SU-DHL-6 (cell line): ENCODE measurements around the gene ZNF513.
A peak's percentile ranks its signal among the peaks of the same experiment; 100 is the strongest.

Experiments used
- H2AFZ ChIP-seq: fragments of 200-600 bp; sonication (generic); 2 replicates; pipeline ENCODE4 v1.6.1; 2014; ENCODE audit warnings: low read depth, mild to moderate bottlenecking, moderate library complexity, mixed read lengths, antibody characterized with exemption, low read length; ENCODE audit not compliant: severe bottlenecking
- H3F3A ChIP-seq: fragments of 200-600 bp; shearing (Covaris generic); 2 replicates; pipeline ENCODE4 v1.6.0; 2016; ENCODE audit warnings: antibody characterized with exemption, mild to moderate bottlenecking; ENCODE audit not compliant: insufficient read depth
- H3K27ac ChIP-seq: fragments of 200-600 bp; sonication (generic); 2 replicates; pipeline ENCODE4 v1.5.1; 2016; ENCODE audit warnings: low read depth, mild to moderate bottlenecking, low read length, moderate library complexity, mixed read lengths
- H3K27me3 ChIP-seq: fragments of 200-600 bp; sonication (generic), shearing (Covaris generic); 2 replicates; pipeline ENCODE4 v1.6.0; 2014; ENCODE audit warnings: mild to moderate bottlenecking, low read length
- H3K36me3 ChIP-seq: fragments of 200-600 bp; sonication (generic); 2 replicates; pipeline ENCODE4 v1.6.1; 2014; ENCODE audit warnings: mild to moderate bottlenecking, low read length, mixed read lengths
- H3K4me2 ChIP-seq: fragments of 300-600, 200-600 bp; shearing (Covaris generic), sonication (generic); 2 replicates; pipeline ENCODE4 v1.6.0; 2014; ENCODE audit warnings: low read length, low read depth, mild to moderate bottlenecking; ENCODE audit not compliant: poor library complexity, severe bottlenecking
- H3K4me3 ChIP-seq: fragments of 200-600 bp; sonication (generic); 2 replicates; pipeline ENCODE4 v1.5.1; 2014; ENCODE audit warnings: antibody characterized with exemption, low read length, mild to moderate bottlenecking, mixed read lengths; ENCODE audit not compliant: insufficient read depth, poor library complexity, severe bottlenecking
- H3K79me2 ChIP-seq: fragments of 200-600 bp; sonication (generic); 2 replicates; pipeline ENCODE4 v1.6.1; 2014; ENCODE audit warnings: mild to moderate bottlenecking, low read length, moderate library complexity; ENCODE audit not compliant: insufficient read depth
- H3K9ac ChIP-seq: fragments of 200-600 bp; sonication (generic); 2 replicates; pipeline ENCODE4 v1.7.0; 2014; ENCODE audit warnings: mild to moderate bottlenecking, low read length
- H3K9me2 ChIP-seq: fragments of 200-600 bp; sonication (generic); replicated peaks from 2 replicates; pipeline ENCODE4 v1.6.1; 2014; ENCODE audit warnings: low read length; ENCODE audit not compliant: insufficient read depth
- H3K9me3 ChIP-seq: fragments of 200-600 bp; sonication (generic); 2 replicates; pipeline ENCODE4 v1.6.1; 2014; ENCODE audit warnings: low read length, mixed read lengths; ENCODE audit not compliant: insufficient read depth
- H4K20me1 ChIP-seq: fragments of 200-600 bp; sonication (generic); 2 replicates; pipeline ENCODE4 v1.6.1; 2014; ENCODE audit warnings: low read depth, mild to moderate bottlenecking, antibody characterized with exemption, low read length, moderate library complexity, mixed read lengths
- CTCF ChIP-seq: fragments of 200-600 bp; sonication (generic); IDR thresholded peaks from one replicate; pipeline ENCODE4 v1.5.1; 2017; ENCODE audit warnings: antibody characterized with exemption, mild to moderate bottlenecking, low read length, moderate library complexity; ENCODE audit not compliant: insufficient read depth, poor library complexity, severe bottlenecking
- EZH2phosphoT487 ChIP-seq: fragments of 200-600 bp; sonication (generic), shearing (Covaris generic); conservative IDR thresholded peaks from 2 replicates; pipeline ENCODE4 v1.6.1; 2018; ENCODE audit warnings: mild to moderate bottlenecking, antibody characterized with exemption, low read length, moderate library complexity, mixed read lengths

Gene ZNF513

GRCh38 chr2:27380626-27381545 is at the start of gene ZNF513:
TSS of gene ZNF513 (minus strand) at chr2:27380734. CDS start at chr2:27380526, 208 bp downstream.
- peak within 1 kb of the TSS; percentile 81 for H3K4me3 ChIP-seq
- no peaks in the 10 kb centered on the region for H4K20me1 ChIP-seq
- H2AFZ ChIP-seq, result peak within 1 kb of the TSS; percentile 63
- no peaks in the 10 kb centered on the region for H3K27me3 ChIP-seq
- no peaks in the 10 kb centered on the region for H3K9me3 ChIP-seq
- H3F3A ChIP-seq, result peaks cover 30% of the 10 kb centered on the region
- no peak for TF ChIP-seq CTCF
- no peak for TF ChIP-seq EZH2phosphoT487
- peak within 1 kb of the TSS; percentile 75 for H3K27ac ChIP-seq
- H3K9me2 ChIP-seq, result no peaks in the 10 kb centered on the region
- H3K4me2 ChIP-seq, result peak within 1 kb of the TSS; percentile 80
- H3K36me3 ChIP-seq, result peaks cover 17% of the 10 kb centered on the region; the same call in 1 of the 2 replicates
- 0 out of 2 replicates have a peak, but pooled peaks cover 7% of the 10 kb centered on the region for H3K79me2 ChIP-seq
- H3K9ac ChIP-seq, result peak within 1 kb of the TSS; percentile 78

- Histone ChIP-seq H2AFZ (peak overlapping the region; percentile 42), H3K27ac (peak overlapping the region; percentile 75)
Observed at GRCh38 chr2:27428978-27429541, 48.5 kb upstream of the ZNF513 start.

GRCh38 chr2:27428213-27428977 is 47.9 kb upstream of the ZNF513 start, which contains the start of gene NRBP1:
TSS of gene NRBP1 (plus strand) at chr2:27428631. CDS start at chr2:27433274, 4,643 bp downstream.
- TF ChIP-seq EZH2phosphoT487 (no peak), CTCF (no peak)
- Histone ChIP-seq H3K9ac (peak within 1 kb of the TSS; percentile 86), H4K20me1 (no peaks in the 10 kb centered on the region), H3K36me3 (no peaks in the 10 kb centered on the region), H3K79me2 (peaks cover 29% of the 10 kb centered on the region), H3K4me2 (peak within 1 kb of the TSS; percentile 86), H3K27me3 (no peaks in the 10 kb centered on the region), H3K4me3 (peak within 1 kb of the TSS; percentile 74), H3K9me3 (no peaks in the 10 kb centered on the region), H3K9me2 (no peaks in the 10 kb centered on the region), H3F3A (peaks cover 11% of the 10 kb centered on the region), H2AFZ (peak within 1 kb of the TSS; percentile 81), H3K27ac (peak within 1 kb of the TSS; percentile 75)

More at GRCh38 chr2:27428978-27429541, 48.5 kb upstream of the ZNF513 start:
- Histone ChIP-seq H3K4me3 (peak overlapping the region; percentile 74), H3F3A (peaks cover 8% of the 10 kb centered on the region), H3K9ac (peak overlapping the region; percentile 86), H3K27me3 (no peaks in the 10 kb centered on the region), H4K20me1 (no peaks in the 10 kb centered on the region), H3K36me3 (no peaks in the 10 kb centered on the region), H3K79me2 (peaks cover 29% of the 10 kb centered on the region), H3K9me3 (no peaks in the 10 kb centered on the region), H3K4me2 (peak overlapping the region; percentile 86), H3K9me2 (no peaks in the 10 kb centered on the region)
- TF ChIP-seq CTCF (no peak), EZH2phosphoT487 (no peak)
